ENCODE results near the gene TASP1. TPM values are rescaled to one million over a fixed set of nuclear protein-coding genes. Genes with fewer than 3 reads are reported as not detected.

TASP1 gene
- total RNA-seq, 1 experiment from 2014 or later: 8.9 TPM

DNA sequence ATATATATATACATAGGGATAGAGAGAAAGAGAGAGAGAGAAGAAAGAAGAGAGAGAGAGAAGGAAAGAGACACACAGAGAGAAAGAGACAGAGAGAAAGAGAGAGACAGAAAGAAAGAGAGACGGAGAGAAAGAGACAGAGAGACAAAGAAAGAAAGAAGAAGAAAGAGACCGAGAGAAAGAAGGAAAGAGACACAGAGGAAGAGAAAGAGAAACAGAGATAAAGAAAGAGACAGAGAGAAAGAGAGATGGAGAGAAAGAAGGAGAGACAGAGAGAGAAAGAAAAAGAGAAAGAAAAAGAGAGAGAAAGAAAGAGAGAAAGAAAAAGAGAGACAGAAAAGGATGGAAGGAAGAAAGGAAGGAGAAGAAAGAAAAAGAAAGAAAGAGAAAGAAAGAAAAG lies 46.9 kb upstream of the TASP1 start:
- no peak overlapping the region for H3K4me3 ChIP-seq (ENCODE audit: low read depth in 2 of 2, low read length in 2 of 2)
- DNase-seq (ENCODE audit: low read depth, low spot score): no peak
- TF ChIP-seq POLR2AphosphoS5 (IDR thresholded peaks at IDR 0.05; ENCODE audit: low read depth, low read length): no peak
- TF ChIP-seq, protein P1, sequence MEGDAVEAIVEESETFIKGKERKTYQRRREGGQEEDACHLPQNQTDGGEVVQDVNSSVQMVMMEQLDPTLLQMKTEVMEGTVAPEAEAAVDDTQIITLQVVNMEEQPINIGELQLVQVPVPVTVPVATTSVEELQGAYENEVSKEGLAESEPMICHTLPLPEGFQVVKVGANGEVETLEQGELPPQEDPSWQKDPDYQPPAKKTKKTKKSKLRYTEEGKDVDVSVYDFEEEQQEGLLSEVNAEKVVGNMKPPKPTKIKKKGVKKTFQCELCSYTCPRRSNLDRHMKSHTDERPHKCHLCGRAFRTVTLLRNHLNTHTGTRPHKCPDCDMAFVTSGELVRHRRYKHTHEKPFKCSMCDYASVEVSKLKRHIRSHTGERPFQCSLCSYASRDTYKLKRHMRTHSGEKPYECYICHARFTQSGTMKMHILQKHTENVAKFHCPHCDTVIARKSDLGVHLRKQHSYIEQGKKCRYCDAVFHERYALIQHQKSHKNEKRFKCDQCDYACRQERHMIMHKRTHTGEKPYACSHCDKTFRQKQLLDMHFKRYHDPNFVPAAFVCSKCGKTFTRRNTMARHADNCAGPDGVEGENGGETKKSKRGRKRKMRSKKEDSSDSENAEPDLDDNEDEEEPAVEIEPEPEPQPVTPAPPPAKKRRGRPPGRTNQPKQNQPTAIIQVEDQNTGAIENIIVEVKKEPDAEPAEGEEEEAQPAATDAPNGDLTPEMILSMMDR (IDR thresholded peaks at IDR 0.05): no peak
- no peak for TF ChIP-seq SIN3A (IDR thresholded peaks at IDR 0.05; ENCODE audit: borderline replicate concordance, insufficient read depth, low read depth, low read length)
- TF ChIP-seq TCF7L2 (IDR thresholded peaks at IDR 0.05; ENCODE audit: low read depth, low read length): no peak
- no peak for TF ChIP-seq REST (IDR thresholded peaks at IDR 0.05; ENCODE audit: insufficient read depth in 1 of 2, low read depth in 2 of 2, low read length in 1 of 2)
- CTCF ChIA-PET: no interaction called here
- no peaks in the 10 kb centered on the region; the same call in 1 of the 2 replicates for H3K27me3 ChIP-seq (ENCODE audit: control insufficient read depth, insufficient read depth, low read length)
- no TSS peak for BruUV-seq (replicated peaks)
- no peak for ATAC-seq
- no peaks in the 10 kb centered on the region for H3K4me1 ChIP-seq (ENCODE audit: control insufficient read depth, insufficient read depth, low read length)
- POLR2A ChIA-PET: no interaction called here
- in situ Hi-C loops (cut with HindIII; ENCODE audit: low pct_unique_long_range_greater_than_20kb, low sequenced_read_pairs) (no loop called here), intact Hi-C loops (cut with micrococcal nuclease; ENCODE audit: unreplicated experiment) (no loop called here)
- H3K9me3 ChIP-seq (ENCODE audit: control insufficient read depth, insufficient read depth, low read depth, low read length): no peaks in the 10 kb centered on the region
- no peak overlapping the region for H3K27ac ChIP-seq (ENCODE audit: low read length)
- no peaks in the 10 kb centered on the region for H3K36me3 ChIP-seq (ENCODE audit: control insufficient read depth, insufficient read depth, low read length)

GRCh38 chr20:13684566-13685222 lies 46.0 kb upstream of the TASP1 start:
- in situ Hi-C loops (cut with HindIII; ENCODE audit: low pct_unique_long_range_greater_than_20kb, low sequenced_read_pairs): no loop called here
- POLR2A ChIA-PET: no interaction called here
- TF ChIP-seq TCF7L2 (IDR thresholded peaks at IDR 0.05; ENCODE audit: low read depth, low read length): no peak
- TF ChIP-seq POLR2AphosphoS5 (IDR thresholded peaks at IDR 0.05; ENCODE audit: low read depth, low read length): no peak
- TF ChIP-seq, protein P1 (IDR thresholded peaks at IDR 0.05): no peak
- no peak for TF ChIP-seq SIN3A (IDR thresholded peaks at IDR 0.05; ENCODE audit: borderline replicate concordance, insufficient read depth, low read depth, low read length)
- TF ChIP-seq REST (IDR thresholded peaks at IDR 0.05; ENCODE audit: insufficient read depth in 1 of 2, low read depth in 2 of 2, low read length in 1 of 2): no peak

More at GRCh38 chr20:13684566-13685222, 46.0 kb upstream of the TASP1 start:
- Histone ChIP-seq H3K36me3 (ENCODE audit: control insufficient read depth, insufficient read depth, low read length) (no peaks in the 10 kb centered on the region), H3K4me1 (ENCODE audit: control insufficient read depth, insufficient read depth, low read length) (no peaks in the 10 kb centered on the region), H3K27me3 (ENCODE audit: control insufficient read depth, insufficient read depth, low read length) (no peaks in the 10 kb centered on the region; the same call in 1 of the 2 replicates), H3K9me3 (ENCODE audit: control insufficient read depth, insufficient read depth, low read depth, low read length) (no peaks in the 10 kb centered on the region), H3K27ac (ENCODE audit: low read length) (no peak overlapping the region), H3K4me3 (ENCODE audit: low read depth in 2 of 2, low read length in 2 of 2) (no peak overlapping the region)
- CTCF ChIA-PET: no interaction called here
- DNase-seq (ENCODE audit: low read depth, low spot score) (no peak), ATAC-seq (no peak)
- intact Hi-C loops (cut with micrococcal nuclease; ENCODE audit: unreplicated experiment): no loop called here
- BruUV-seq (replicated peaks): no TSS peak

All from Panc1 (cell line).